GM21786 (cell line): ENCODE measurements around the gene VSTM4.

Source experiments
- ATAC-seq: cut with Tn5 transposase; IDR thresholded peaks from one replicate; pipeline ENCODE4 v1.9.1; 2021; ENCODE audit not compliant: unreplicated experiment

VSTM4 gene

GRCh38 chr10:49143249-49143648 lies 27.9 kb upstream of the VSTM4 start:
- no peak for ATAC-seq

GRCh38 chr10:49141541-49142332 lies 26.4 kb upstream of the VSTM4 start:
- ATAC-seq = peak; percentile 78

GRCh38 chr10:49140304-49141177 lies 25.2 kb upstream of the VSTM4 start:
- ATAC-seq = no peak

- no peak for ATAC-seq
These were observed 24.5 kb upstream of the VSTM4 start for GRCh38 chr10:49139846-49140195.

GRCh38 chr10:49139028-49139845 lies 23.9 kb upstream of the VSTM4 start:
- no peak for ATAC-seq

GRCh38 chr10:49138361-49138891 lies 23.1 kb upstream of the VSTM4 start:
- ATAC-seq = no peak

GRCh38 chr10:49136525-49136924 lies 21.2 kb upstream of the VSTM4 start:
- ATAC-seq = no peak

- ATAC-seq = peak; percentile 57
These were observed 20.4 kb upstream of the VSTM4 start for GRCh38 chr10:49135575-49136313.

GRCh38 chr10:49134327-49134726 lies 19.0 kb upstream of the VSTM4 start:
- no peak for ATAC-seq

- no peak for ATAC-seq
These were observed 18.5 kb upstream of the VSTM4 start, which contains the start of gene FAM170B for GRCh38 chr10:49133706-49134248. TSS of gene FAM170B (minus strand) at chr10:49134021. CDS start at chr10:49133918, 103 bp downstream.

GRCh38 chr10:49132362-49132737 lies 17.0 kb upstream of the VSTM4 start:
- ATAC-seq = no peak

GRCh38 chr10:49131507-49132361 lies 16.4 kb upstream of the VSTM4 start:
- no peak for ATAC-seq

- no peak for ATAC-seq
These were observed 14.1 kb upstream of the VSTM4 start for GRCh38 chr10:49129376-49129775.

- no peak for ATAC-seq
These were observed 13.5 kb upstream of the VSTM4 start for GRCh38 chr10:49128854-49129253.

GRCh38 chr10:49123981-49124950 lies 8.9 kb upstream of the VSTM4 start:
- ATAC-seq = no peak

- no peak for ATAC-seq
These were observed 5.6 kb upstream of the VSTM4 start for GRCh38 chr10:49120911-49121310.

- ATAC-seq = no peak
These were observed 4.4 kb upstream of the VSTM4 start for GRCh38 chr10:49119746-49120145.
